ENCODE results near the gene PARG. TPM values are rescaled to one million over a fixed set of nuclear protein-coding genes. Genes with fewer than 3 reads are reported as not detected.
"Not testable (repeated sequence)": the region's sequence is repeated elsewhere in the genome, so short reads cannot be mapped to it uniquely, and the experiment has no call there.

PARG gene
- total and polyA plus RNA-seq, 9 of the 15 experiments (the other 6 are each of a cell fraction or from before 2014, with no cell fraction given) = 8.5 to 49.9 (median 28.8) TPM

GRCh38 chr10:49943607-49944006 lies 1.8 kb upstream of the PARG start:
- not testable (repeated sequence) for BruUV-seq (replicated peaks)

GRCh38 chr10:49942339-49942705 lies 495 bp upstream of the PARG start:
- Histone ChIP-seq H3K4me3 (peak overlapping the region; percentile 96), H2AFZ (ENCODE audit: low read depth, low read length) (peak overlapping the region; percentile 96), H3K4me1 (replicated peaks in 1 of 2; ENCODE audit: control insufficient read depth in 2 of 2, insufficient read depth in 2 of 2, low read length in 2 of 2) (peaks cover 0 to 11% of the 10 kb centered on the region in 2 experiments; a peak in 3 of 5 replicates), H3K4me2 (ENCODE audit: insufficient read depth, low read length) (peak overlapping the region; percentile 80), H3K27ac (ENCODE audit: extremely low read depth, low read depth, low read length) (peak overlapping the region; percentile 78), H3K36me3 (ENCODE audit: control insufficient read depth, insufficient read depth, low read length) (peaks cover 28% of the 10 kb centered on the region; the same call in 2 of the 3 replicates), H3K79me2 (ENCODE audit: control insufficient read depth, insufficient read depth, low read length) (peaks cover 70% of the 10 kb centered on the region), H3K9ac (ENCODE audit: insufficient read depth in 1 of 2, low read depth in 2 of 2, low read length in 2 of 2) (peak overlapping the region; percentile 82 to 93)
- in situ Hi-C loops (cut with MboI); H3K27me3 ChIP-seq (ENCODE audit: control insufficient read depth in 2 of 2, insufficient read depth in 2 of 2, low read length in 2 of 2); CTCF ChIA-PET (ENCODE audit: low intra/inter-chr PET ratio); H3K9me1 ChIP-seq (ENCODE audit: control insufficient read depth, insufficient read depth, low read length); POLR2A ChIA-PET; H3K9me3 ChIP-seq (replicated peaks; ENCODE audit: control insufficient read depth, insufficient read depth, low read depth, low read length); intact Hi-C loops (cut with micrococcal nuclease); H4K20me1 ChIP-seq (replicated peaks; ENCODE audit: control insufficient read depth, insufficient read depth, low read length): not testable (repeated sequence)
- DNase-seq (ENCODE audit: extremely low read depth in 1 of 4, low spot score in 3 of 4) (peak in 2 of 4 experiments; percentile 1 to 19), FAIRE-seq (peak; percentile 44), ATAC-seq (peak; percentile 47)
- TSS peak; percentile 68 for BruUV-seq (replicated peaks)
- TF ChIP-seq NKRF (IDR thresholded peaks at IDR 0.05; ENCODE audit: borderline replicate concordance) = 0 out of 2 replicates have a peak, but pooled peaks have one; percentile 11
- peak; percentile 47 for TF ChIP-seq CHD1 (IDR thresholded peaks at IDR 0.05; ENCODE audit: low read length)
- WGBS (ENCODE audit: insufficient coverage, low coverage, missing lambda C conversion rate) = under 1% methylated on average over 12 of the region's 12 CpGs

More at GRCh38 chr10:49943607-49944006, 1.8 kb upstream of the PARG start:
- ATAC-seq; in situ Hi-C loops (cut with MboI); POLR2A ChIA-PET; H3K9me1 ChIP-seq (ENCODE audit: control insufficient read depth, insufficient read depth, low read length); H3K27me3 ChIP-seq (ENCODE audit: control insufficient read depth in 2 of 2, insufficient read depth in 2 of 2, low read length in 2 of 2); DNase-seq (ENCODE audit: extremely low read depth in 1 of 4, low spot score in 3 of 4); H2AFZ ChIP-seq (ENCODE audit: low read depth, low read length); H3K9me3 ChIP-seq (replicated peaks; ENCODE audit: control insufficient read depth, insufficient read depth, low read depth, low read length); H4K20me1 ChIP-seq (replicated peaks; ENCODE audit: control insufficient read depth, insufficient read depth, low read length); CTCF ChIA-PET (ENCODE audit: low intra/inter-chr PET ratio); H3K27ac ChIP-seq (ENCODE audit: extremely low read depth, low read depth, low read length); intact Hi-C loops (cut with micrococcal nuclease): not testable (repeated sequence)
- Histone ChIP-seq H3K4me2 (ENCODE audit: insufficient read depth, low read length) (peak overlapping the region; percentile 80), H3K36me3 (ENCODE audit: control insufficient read depth, insufficient read depth, low read length) (peaks cover 35% of the 10 kb centered on the region), H3K9ac (ENCODE audit: insufficient read depth in 1 of 2, low read depth in 2 of 2, low read length in 2 of 2) (peak overlapping the region in 1 of 2 experiments; percentile 82; a peak in 2 of 4 replicates), H3K79me2 (ENCODE audit: control insufficient read depth, insufficient read depth, low read length) (peaks cover 65% of the 10 kb centered on the region), H3K4me3 (peak overlapping the region; percentile 13; the same call in 1 of the 2 replicates), H3K4me1 (replicated peaks in 1 of 2; ENCODE audit: control insufficient read depth in 2 of 2, insufficient read depth in 2 of 2, low read length in 2 of 2) (peaks cover 0 to 11% of the 10 kb centered on the region in 2 experiments; a peak in 3 of 5 replicates)
- FAIRE-seq = peak; percentile 15
- WGBS (ENCODE audit: insufficient coverage, low coverage, missing lambda C conversion rate) = 71% methylated on average over 2 of the region's 2 CpGs

Data from K562 (cell line).